Dedifferentiated amniotic fluid mesenchymal stem cell (primary cell): ENCODE measurements around the gene FOXI1.
"Not testable (repeated sequence)": the region's sequence is repeated elsewhere in the genome, so short reads cannot be mapped to it uniquely, and the experiment has no call there.

ENCODE experiments used
- DNase-seq: peaks from one replicate; pipeline ENCODE4 v3.0.0-alpha.2; 2016; ENCODE audit errors: extremely low spot score

The FOXI1 gene

DNA sequence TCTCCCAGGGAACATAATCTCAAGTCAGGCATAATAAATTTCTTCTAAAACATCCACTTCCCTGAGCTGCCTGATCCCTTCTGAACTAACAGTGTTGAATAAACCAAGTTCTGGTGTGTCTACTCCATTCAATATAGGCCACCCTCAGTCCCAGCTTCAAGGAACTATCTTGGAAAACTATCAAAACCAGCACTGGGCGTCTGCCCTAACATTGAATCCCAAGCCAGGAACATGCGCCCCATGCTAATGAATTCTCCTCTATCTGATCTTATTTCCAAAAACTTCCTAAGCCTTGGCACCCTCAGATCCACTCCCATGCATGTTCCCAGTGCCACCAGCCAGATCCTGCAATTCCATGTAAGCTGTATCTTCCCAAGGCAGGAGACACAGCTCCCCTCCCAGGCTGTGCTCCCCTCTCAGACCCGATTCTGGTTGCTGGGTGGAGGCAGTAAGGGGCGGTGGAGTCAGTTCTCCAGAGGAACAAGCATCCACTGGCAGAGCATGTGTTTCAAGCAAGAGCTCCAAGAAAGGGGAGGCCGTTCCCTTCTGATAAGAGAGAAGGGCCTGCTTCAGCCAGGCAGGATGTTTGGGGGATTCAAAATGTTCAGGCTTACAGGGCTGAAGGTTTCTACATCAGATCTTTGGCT lies 13.1 kb upstream of the FOXI1 start:
- DNase-seq = no peak

DNA sequence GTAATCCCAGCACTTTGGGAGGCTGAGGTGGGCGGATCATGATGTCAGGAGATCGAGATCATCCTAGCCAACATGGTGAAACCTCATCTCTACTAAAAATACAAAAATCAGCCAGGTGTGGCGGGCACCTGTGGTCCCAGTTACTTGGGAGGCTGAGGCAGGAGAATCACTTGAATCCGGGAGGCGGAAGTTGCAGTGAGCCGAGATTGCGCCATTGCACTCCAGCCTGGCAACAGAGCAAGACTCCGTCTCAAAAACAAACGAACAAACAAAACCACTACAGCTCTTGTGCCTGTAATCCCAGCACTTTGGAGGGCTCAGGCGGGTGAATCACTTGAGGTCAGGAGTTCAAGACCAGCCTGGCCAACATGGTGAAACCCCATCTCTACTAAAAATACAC lies 11.4 kb upstream of the FOXI1 start:
- DNase-seq = not testable (repeated sequence)

DNA sequence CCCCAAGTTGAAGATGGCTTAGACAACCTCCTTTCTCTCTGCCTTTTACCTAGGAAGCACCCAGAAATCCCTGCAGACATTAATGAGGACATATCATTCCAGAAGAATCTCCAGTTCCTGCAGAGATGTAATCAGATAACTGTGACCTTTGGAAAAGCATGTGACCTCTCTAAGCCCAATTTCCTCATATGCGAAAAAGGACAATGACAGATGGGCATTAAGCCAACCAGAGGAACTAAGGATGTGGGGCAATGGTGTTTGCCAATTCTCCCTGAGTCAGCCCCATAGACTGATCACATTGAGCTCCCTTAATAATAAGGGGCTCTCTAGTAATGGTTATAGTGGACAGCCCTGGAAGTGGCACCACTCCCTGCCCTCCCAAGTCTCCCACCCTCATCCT lies 10.1 kb upstream of the FOXI1 start:
- no peak for DNase-seq

DNA sequence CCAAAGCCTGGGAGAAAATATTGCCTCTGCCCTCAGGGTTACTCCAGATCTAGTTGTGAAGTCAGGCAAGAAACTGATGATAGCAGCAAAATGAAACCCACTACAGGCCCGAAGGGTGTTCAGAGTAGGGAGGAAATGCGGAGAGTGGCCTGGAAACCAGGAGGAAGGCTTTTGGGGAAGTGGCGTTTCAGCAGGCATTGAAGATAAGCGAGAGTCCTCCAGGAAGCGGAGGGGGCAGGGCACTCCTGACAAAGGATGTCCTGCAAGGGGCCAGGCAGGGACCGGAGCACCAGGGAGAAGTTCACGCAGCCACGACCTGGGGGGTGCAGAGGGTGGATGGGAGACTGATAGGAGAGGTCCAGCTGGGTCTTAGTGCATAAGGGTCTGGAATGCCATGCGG lies 7.8 kb upstream of the FOXI1 start:
- DNase-seq = no peak

DNA sequence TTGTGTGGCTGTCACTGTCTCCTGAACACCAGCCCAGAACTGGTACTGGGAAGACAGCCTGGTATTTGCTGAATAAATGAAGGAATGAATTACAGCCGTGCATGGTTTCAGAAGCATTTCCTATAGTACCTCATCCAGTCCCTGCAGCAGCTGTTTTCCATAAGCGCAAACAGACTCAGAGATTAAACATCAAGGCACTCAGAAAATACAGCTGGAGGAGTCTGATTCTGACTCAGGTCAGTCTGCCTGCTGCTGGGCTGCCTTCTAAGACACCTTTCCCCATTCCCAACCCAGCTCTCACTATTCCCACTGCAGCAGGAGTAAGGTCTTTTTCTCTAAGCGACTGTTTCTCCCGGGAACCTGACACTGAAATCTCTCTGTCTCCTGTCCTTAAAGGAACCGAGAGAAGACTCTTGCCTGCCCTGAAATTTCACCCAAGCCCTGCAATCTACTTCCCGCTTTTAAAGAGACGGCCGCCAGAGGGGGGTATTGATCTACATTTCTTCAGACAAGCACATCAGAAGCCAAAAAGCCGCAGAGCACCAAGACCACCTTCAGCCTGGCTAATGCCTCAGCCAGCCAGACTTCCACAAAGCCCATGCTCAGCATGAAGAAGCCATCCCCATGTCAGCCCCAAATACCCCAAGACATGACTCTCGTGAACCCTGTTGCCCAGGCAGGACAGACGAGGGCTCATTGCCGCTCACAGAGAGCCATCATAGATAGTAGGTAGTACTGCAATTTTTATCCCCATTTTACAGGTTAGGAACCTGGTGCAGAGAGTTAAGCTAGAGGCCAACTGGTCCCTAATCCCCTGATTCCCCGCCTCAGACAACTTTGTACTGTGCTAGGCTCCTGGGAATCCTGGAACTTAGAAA lies 5.4 kb upstream of the FOXI1 start:
- peak; percentile 78 for DNase-seq

DNA sequence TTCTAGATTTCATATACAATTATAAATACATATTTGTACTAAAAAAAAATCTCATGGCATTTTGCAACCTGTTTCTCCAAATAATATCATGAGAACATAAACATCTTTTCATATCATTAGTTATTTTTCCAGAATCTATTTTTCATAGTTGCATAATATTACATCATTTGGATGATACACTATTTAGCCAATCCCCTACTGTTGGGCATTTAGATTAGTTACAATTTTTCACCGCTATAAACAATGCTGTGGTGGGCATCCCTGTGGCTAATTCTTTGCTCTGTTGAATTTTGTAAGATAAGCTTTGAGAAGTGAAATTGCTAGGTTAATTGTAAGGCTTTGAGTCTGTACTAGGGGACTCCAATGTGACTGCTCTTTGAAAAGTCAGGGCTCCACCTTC lies 2.2 kb upstream of the FOXI1 start:
- no peak for DNase-seq

DNA sequence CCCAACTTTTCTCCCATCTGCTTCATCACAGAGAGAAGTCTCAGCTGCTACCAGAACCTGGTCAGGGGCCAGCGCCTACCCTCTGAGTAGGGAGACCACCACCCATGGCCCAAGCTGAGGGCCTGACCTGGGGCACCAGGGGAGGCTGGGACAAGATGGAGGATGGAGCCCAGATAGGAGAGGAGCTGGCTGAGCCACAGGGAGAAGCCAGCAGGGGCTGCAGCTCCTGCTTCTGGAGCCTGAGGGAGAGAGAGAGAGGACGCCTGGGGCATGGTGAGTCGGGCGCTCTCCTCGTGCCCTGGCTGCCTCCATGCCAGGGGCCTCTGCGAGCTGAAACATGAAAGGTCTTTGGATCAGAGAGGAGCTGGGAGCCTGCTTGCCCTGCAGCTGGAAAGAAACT lies 1.4 kb upstream of the FOXI1 start:
- DNase-seq = no peak

DNA sequence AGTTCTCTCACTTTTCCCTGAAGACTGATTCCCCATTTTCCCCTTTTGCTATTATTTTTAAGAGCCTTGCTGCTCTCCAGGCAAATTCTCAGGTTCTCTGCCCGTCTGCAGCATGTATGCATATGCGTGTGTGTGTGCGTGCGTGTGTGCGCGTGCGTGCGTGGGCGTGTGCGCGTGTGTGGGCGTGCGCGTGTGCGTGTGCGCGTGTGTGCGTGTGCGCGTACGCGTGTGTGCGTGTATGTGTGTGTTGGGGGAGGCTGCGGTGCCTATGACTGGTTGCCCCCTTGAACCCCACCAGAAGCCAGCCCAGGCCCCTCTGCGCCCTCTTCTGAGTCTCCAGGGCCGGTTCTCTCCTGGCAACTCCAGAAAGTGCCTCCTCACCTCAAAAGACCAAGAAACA lies 987 bp upstream of the FOXI1 start:
- no peak for DNase-seq

DNA sequence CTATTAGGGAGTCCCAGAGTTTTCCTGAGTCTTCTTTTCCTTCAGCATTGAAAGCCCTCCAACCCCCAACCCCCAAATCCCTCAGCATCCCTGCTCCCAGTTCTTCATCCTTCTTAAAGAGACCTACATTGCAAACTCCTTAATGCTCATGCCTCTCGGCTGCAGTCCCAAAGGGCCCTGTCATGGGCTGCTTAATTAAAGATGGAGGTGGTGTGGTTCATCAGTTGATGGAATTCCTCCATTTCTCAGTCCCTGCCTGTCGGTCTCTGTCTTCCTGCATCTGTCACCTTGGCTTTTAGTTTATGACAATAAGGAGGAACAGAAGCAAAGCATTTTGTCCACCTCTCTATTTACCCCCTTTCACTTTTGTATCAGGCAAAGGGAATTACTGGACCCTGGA lies 2.0 kb downstream of the FOXI1 start:
- no peak for DNase-seq

DNA sequence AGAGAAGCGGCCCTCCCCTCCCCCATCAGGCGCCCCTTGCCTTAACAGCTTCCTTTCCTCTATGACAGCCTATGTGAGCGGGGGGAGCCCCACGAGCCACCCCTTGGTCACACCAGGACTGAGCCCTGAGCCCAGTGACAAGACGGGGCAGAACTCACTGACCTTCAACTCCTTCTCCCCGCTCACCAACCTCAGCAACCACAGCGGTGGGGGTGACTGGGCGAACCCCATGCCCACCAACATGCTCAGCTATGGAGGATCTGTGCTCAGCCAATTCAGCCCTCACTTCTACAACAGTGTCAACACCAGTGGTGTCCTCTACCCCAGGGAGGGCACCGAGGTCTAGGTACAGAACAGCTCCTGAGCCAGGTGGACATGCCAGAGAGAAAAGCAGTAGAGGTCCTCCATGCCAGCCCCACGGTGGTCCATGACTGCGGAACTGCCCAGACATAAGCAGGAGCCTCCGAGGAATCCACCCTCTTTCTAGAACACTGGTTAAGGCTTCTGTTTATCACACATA lies 2.6 kb downstream of the FOXI1 start:
- DNase-seq = no peak

DNA sequence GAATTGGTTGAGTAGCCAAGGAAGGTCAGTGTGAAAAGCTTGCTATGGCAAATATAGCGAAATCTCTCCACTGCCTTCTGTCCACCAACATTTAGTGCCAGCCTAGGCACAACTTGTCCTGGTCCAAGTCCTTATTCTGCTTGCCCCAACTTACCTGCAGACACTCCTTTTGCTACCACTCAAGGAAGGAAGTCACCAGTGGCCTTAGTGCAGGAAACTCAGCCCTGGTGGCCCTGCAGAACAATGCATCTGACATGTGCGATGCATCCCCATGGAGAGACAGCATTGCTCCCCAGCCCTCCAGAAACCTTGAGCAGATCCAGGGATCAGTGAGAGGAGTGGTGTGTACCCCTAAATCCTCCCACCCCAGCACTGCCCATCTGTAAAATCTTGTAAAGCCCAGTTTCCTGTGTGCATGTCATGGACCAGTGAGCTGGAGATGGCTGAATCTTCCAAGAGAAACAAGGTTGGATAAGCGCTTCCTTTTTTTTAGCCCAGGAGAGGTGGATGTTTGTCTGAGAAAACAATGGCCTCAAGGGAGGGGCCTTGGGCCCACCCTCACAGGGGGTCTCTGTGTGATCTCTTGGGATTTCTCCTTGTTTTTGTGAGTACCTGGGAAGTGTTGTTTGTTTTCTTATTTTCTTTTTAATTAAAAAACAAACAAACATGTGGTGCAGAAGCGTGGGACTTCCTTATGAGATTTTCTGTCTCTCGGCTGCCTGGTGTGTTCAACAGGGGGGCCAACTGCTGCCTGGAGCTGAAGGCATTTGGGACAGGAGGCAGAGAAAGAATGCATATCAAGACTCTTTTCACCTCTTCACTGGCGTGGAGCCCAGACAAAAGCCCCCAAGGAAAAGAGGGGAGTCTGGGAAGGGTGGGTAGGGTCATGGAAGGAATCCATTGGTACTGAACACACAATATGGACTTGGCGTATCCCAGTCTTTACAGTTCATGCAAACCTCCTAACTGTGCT lies 3.6 kb downstream of the FOXI1 start:
- no peak for DNase-seq

DNA sequence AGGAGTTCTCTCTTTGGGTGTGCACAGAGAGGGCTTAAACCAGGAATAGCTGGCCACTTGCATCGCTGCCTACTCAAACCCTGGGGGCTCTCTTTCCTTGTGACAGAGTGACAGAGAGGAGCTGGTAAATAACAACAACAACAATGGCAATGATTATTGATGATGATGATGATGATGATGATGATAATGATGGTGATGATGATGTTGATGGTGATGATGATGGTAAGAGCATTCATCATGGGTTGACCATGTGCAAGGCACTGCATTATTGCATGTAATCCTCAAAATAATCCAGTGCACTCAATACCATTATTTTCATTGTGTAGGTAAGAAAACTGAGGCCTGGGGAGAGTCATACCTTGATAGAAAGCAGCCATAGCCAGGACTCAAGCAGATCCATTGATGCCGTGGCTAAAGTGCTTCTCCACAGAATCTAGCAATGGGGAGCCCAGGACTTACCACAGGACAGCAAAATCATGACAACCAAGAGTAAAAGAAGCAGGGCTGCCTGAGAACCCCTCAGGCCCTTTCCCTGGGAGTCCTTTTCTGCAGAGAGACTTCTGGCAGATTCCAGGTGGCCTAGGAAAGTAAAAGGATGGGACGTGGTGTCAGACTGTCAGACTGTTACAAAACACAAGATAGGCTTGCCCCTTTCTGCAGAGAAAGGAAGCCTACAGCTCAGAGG lies 4.8 kb downstream of the FOXI1 start:
- DNase-seq = no peak

DNA sequence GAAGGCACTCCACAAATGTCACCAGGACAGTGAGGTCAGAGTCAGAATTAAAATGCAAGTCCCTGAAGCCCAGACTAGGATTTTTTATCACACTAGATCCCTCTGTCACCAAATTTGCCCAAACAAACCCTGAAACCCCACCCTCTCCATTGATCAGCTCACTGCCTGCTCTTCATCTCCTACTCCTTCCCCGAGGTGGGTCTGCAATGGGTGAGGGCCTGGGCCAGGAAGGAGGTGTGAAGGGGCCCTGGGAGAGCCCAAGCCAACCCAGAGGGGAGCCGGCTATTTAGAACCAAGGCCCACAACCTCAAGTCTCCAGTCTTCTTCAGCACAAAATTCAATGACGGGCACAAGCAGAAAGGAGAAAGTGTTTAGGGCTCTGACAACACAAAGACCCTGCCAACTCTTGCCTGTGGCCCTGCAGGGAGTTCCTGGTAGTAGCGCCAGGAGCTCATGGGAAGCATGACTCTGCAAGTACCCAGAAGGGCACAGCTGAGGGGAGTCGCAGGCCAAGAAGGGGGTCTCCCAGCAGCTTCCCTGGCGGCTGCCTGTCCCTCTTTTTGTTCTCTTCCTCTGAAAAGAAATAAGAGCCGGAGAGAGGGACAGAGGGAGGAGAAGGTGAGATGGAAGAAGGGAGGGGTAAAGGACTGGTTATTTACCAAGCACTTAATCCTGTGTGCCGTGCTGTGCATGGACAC lies 5.5 kb downstream of the FOXI1 start:
- DNase-seq = no peak

DNA sequence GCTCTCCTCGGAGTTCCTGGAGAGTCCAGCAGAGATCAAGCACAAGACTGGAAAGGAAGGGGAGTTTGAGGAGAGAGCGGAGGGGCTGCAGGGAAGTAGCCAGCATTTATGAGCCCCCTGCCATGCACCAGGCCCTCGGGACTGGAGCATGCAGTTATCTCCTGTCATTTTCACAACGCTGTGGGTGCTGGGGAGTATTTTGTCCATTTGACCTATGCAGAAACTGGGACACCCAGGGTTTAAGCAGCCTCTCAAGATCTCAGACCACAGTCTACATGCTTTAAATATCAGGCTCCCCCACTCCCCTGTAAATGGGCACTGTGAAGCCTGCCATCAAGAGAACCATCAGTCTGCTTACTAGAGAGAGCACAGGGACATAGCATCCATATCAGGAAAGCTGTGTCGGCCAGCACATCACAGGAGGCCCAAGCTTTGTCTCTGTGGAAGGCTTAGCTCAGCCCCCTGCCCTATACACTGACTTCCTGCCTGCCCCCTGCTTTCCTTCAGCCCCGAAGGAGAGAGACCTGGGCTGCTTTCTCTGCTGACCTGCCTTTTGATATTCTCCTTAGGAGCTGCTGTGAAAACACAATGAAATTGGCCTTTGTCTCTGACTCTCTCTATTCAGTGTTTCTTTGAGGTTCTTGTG lies 7.3 kb downstream of the FOXI1 start:
- DNase-seq = no peak

DNA sequence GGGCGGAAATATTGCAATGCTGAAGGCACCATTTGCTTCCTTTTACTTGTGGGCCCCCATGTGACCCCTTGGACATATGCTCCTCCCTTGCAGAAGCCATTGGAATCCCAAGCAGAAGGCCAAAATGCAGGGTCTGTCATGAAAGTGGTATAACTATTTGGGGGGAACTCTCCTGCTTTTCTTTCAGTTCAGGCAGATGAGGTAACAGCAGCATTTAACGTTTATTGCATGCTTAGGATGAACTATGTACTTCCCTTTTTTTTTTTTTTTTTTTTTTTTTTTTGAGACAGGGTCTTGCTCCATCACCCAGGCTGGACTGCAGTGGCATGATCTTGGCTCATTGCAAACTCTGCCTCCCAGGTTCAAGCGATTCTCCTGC lies 7.8 kb downstream of the FOXI1 start:
- no peak for DNase-seq

DNA sequence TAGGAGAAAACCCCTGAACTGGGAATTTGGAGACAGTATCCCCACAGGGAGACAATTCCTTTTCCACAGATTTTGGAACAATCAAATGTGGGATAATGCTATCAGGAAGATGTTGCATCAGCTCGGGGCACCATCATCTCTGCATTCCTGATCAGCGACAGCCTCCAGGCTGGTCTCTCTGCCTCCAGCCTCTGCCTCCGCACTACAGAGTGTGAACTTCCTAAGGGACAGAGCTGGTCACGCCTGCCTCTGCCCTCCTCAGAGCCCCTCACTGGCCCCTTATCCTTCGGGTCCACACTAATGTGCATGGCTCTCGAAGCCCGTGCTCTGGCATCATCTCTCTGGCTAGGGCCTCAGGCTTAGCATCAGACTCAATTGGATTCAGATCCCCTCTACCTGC lies 8.6 kb downstream of the FOXI1 start:
- no peak for DNase-seq

DNA sequence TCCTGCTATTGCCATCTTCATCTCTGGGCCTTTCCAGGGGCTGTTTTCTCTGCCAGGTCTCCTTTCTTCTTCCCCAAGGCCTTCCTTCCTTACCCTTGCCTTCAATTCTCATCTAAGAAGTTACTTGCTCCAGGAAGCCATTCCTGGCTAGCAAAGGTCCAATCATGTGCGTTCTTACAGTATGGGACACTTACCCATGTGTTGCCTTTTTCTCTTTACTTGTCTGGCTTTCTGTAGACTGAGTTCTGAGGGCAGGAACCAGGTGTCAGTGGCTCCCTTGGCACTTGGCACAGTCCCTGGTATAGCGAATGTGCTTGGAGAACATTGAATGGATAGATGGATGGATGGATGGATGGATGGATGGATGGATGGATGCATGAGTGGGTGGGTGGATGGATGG lies 10.2 kb downstream of the FOXI1 start:
- no peak for DNase-seq

DNA sequence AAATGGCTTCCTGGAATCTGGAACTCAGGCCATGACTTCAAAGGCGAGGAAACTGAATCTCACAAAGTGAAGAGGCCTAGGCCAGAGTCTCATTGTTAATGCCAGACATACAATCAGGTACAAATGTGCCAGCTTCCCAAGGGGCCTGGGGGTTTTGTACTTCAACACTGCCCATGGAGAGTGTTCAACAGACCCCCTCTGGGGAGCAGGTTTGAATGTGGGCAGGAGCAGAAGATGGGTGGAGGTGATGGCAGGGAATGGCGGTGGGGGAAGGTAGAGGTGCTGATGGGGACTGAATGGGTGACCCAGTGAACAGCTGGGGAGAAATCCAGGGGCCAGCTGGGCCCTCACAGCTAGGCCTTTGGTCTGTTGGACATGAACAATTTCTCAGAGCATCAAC lies 12.0 kb downstream of the FOXI1 start:
- DNase-seq = no peak

DNA sequence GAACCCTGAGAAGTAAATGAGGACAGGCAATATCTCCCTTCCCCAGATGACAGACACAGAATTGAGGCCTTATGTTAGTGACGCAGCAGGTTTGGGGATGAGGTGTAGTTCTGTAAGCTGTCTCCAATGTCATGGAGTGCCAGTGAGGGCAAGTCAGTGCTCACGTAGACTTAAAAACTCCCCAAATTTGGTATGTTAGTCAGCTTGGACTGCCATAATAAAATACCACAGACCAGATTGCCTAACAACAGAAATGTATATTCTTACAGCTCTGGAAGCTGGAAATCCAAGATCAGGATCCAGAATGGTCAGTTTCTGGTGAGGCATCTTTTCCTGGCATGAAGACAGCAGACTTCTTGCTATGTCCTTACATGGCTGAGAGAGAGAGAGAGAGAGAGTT lies 14.9 kb downstream of the FOXI1 start:
- peak; percentile 81 for DNase-seq

DNA sequence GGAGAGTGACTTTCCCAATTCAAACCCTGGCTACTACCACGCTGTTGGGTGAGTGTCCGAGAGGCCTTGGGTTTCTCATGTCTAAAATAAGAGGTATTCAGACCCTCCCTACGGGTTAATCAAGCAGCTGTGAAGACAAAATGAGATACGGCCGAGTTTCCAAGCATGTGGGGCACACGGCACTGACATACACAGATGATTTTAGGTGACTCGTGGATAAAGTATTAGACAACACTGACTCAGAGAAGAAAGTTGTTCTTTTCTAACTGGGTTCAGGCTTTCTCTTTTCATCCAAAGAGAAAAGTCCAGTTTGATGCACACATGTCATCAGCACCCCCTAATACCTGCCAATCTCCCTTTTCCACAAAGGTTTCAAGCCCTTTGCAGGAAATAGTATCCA lies 15.6 kb downstream of the FOXI1 start:
- peak; percentile 47 for DNase-seq
